K562 (cell line): Measurements from ENCODE around the gene GOT1. TPM values are rescaled to one million over a fixed set of nuclear protein-coding genes. Genes with fewer than 3 reads are reported as not detected.

Experiments
- ARID4B ChIP-seq: sonication (generic); formaldehyde crosslinking; IDR thresholded peaks from 2 replicates; pipeline ENCODE4 v1.8.0; 2022; ENCODE audit warnings: mild to moderate bottlenecking, missing genetic modification reagents
- BCL6 ChIP-seq: fragments of 250-450 bp; sonication (Bioruptor Pico); IDR thresholded peaks from 2 replicates; pipeline ENCODE4 v1.4.0; 2020
- CCNT2 ChIP-seq: IDR thresholded peaks from 2 replicates; pipeline ENCODE4 v1.6.1; 2011; ENCODE audit warnings: borderline replicate concordance, low read depth, mild to moderate bottlenecking, moderate library complexity, mixed read lengths, low read length; ENCODE audit not compliant: insufficient read length; ENCODE audit errors: extremely low read depth
- CEBPG ChIP-seq, 3 experiments: fragments of 200-800 bp in 1 of 3; sonication (Bioruptor generic) in 1 of 3; sonication (generic) in 1 of 3; formaldehyde crosslinking in 1 of 3; IDR thresholded peaks in 2 of 3; conservative IDR thresholded peaks in 1 of 3; 2 replicates each; pipeline versions ENCODE4 v1.6.1 to v1.8.0; 2016 to 2022; ENCODE audit warnings: missing compliant biosample characterization in 2 of 3, missing genetic modification characterization in 2 of 3, mild to moderate bottlenecking in 1 of 3, missing genetic modification reagents in 1 of 3
- CREB1 ChIP-seq, 2 experiments: sonication (generic) in 1 of 2; formaldehyde crosslinking in 1 of 2; IDR thresholded peaks; 2 replicates each; pipeline versions ENCODE4 v1.6.1 to v1.8.0; 2012 to 2022; ENCODE audit warnings: inconsistent platforms in 1 of 2, mild to moderate bottlenecking in 1 of 2, missing genetic modification reagents in 1 of 2, moderate library complexity in 1 of 2
- E2F1 ChIP-seq: sonication (generic); formaldehyde crosslinking; IDR thresholded peaks from 2 replicates; pipeline ENCODE4 v1.8.1; 2023; ENCODE audit warnings: mild to moderate bottlenecking, missing genetic modification reagents, moderate library complexity
- E2F4 ChIP-seq: sonication (generic); formaldehyde crosslinking; IDR thresholded peaks from 2 replicates; pipeline ENCODE4 v1.8.0; 2022; ENCODE audit warnings: mild to moderate bottlenecking, low read depth, missing genetic modification reagents
- ESRRA ChIP-seq: fragments of 450-650 bp; IDR thresholded peaks from 2 replicates; pipeline ENCODE4 v1.6.1; 2014; ENCODE audit warnings: low read depth, mild to moderate bottlenecking, moderate library complexity, borderline replicate concordance
- HCFC1 ChIP-seq: IDR thresholded peaks from 2 replicates; pipeline ENCODE4 v1.6.1; 2012; ENCODE audit warnings: low read depth, low read length, improper control_type of control experiment
- HDAC1 ChIP-seq, 2 experiments: fragments of 450-650 bp; IDR thresholded peaks; 2 replicates each; pipeline ENCODE4 v1.6.1; 2016 to 2017; ENCODE audit warnings: inconsistent platforms in 1 of 2, mild to moderate bottlenecking in 1 of 2, moderate library complexity in 1 of 2
- ID3 ChIP-seq, 2 experiments: fragments of 250-450 bp in 1 of 2; fragments of 450-650 bp in 1 of 2; sonication (Bioruptor Pico) in 1 of 2; IDR thresholded peaks; 2 replicates each; pipeline versions ENCODE4 v1.6.1 to v1.8.0; 2016 to 2021; ENCODE audit warnings: mild to moderate bottlenecking in 2 of 2, moderate library complexity in 2 of 2, missing compliant biosample characterization in 1 of 2, missing genetic modification characterization in 1 of 2
- MYC ChIP-seq, 2 experiments: fragments of 250-450 bp in 1 of 2; sonication (Bioruptor Pico) in 1 of 2; IDR thresholded peaks; 2 replicates each; pipeline versions ENCODE4 v1.5.1 to v1.6.1; 2012 to 2021; ENCODE audit warnings: low read depth in 2 of 2, borderline replicate concordance in 1 of 2, improper control_type of control experiment in 1 of 2, low read length in 1 of 2, mild to moderate bottlenecking in 1 of 2, moderate library complexity in 1 of 2
- PHF20 ChIP-seq: fragments of 450-650 bp; IDR thresholded peaks from 2 replicates; pipeline ENCODE4 v1.6.1; 2018; ENCODE audit not compliant: partially characterized antibody
- PRMT5 ChIP-seq: sonication (generic); formaldehyde crosslinking; IDR thresholded peaks from 2 replicates; pipeline ENCODE4 v1.5.0; 2020; ENCODE audit warnings: missing genetic modification reagents
- SIRT6 ChIP-seq: IDR thresholded peaks from one replicate; pipeline ENCODE4 v1.6.1; 2012; ENCODE audit warnings: low read depth, mild to moderate bottlenecking, control low read depth, inconsistent platforms, low read length, moderate library complexity
- SMAD4 ChIP-seq: fragments of 250-450 bp; sonication (Bioruptor Pico); conservative IDR thresholded peaks from 2 replicates; pipeline ENCODE4 v1.8.0; 2021; ENCODE audit warnings: inconsistent platforms, mild to moderate bottlenecking, moderate library complexity
- ZNF76 ChIP-seq: fragments of 250-450 bp; sonication (Bioruptor Pico); IDR thresholded peaks from 2 replicates; pipeline ENCODE4 v1.4.0; 2020; ENCODE audit warnings: mild to moderate bottlenecking, moderate library complexity, borderline replicate concordance
- polyA plus RNA-seq, 8 experiments: library from polyadenylated mRNA; depleted of rRNA in 4 of 8; stranded (reverse) in 5 of 8; unstranded in 3 of 8; fragments of >200 nt; fragmentation: Nextera tagmentation in 2 of 8; fragmentation: Illumina TruSeq in 1 of 8; extraction: Ambion mirVana in 2 of 8; extraction: Trizol in 1 of 8; gene quantifications; 2 replicates each; pipeline versions ENCODE4 v1.2.1 to v1.2.3, GENCODE V29; 2011 to 2014; ENCODE audit warnings: inconsistent platforms in 1 of 8, missing spikeins in 1 of 8
- total RNA-seq, 7 experiments: library from RNA; depleted of rRNA in 6 of 7; stranded (reverse); fragments of >200 nt in 6 of 7; fragmentation: Illumina TruSeq in 2 of 7; extraction: Trizol in 2 of 7; gene quantifications; 2 replicates each; pipeline versions ENCODE4 v1.2.1 to v1.2.3, GENCODE V29; 2011 to 2021; ENCODE audit warnings: low replicate concordance in 1 of 7

Gene GOT1
- total and polyA plus RNA-seq, 9 of the 15 experiments (the other 6 are each of a cell fraction or from before 2014, with no cell fraction given) = 55.7 to 166 (median 75.4) TPM

- TF ChIP-seq E2F1 (CRISPR knock-in tag) (no peak), BCL6 (CRISPR knock-in tag) (no peak), E2F4 (CRISPR knock-in tag) (no peak), HCFC1 (peak; percentile 52), ARID4B (CRISPR knock-in tag) (no peak), PRMT5 (no peak), ID3 (CRISPR knock-in tag; IDR thresholded peaks at IDR 0.05) (no peak), ID3 (tag; IDR thresholded peaks at IDR 0.05) (0 out of 2 replicates have a peak, but pooled peaks have one; percentile 6), HDAC1 (IDR thresholded peaks at IDR 0.05) (0 out of 4 replicates have a peak, but pooled peaks of 1 of the 2 experiments have one; percentile 6), CEBPG (CRISPR knock-in tag; IDR thresholded peaks at IDR 0.05) (peak; percentile 100), CEBPG (tag; conservative IDR thresholded peaks at IDR 0.05 in 1 of 2, IDR thresholded peaks at IDR 0.05 in 1 of 2) (peak; percentile 100), SMAD4 (CRISPR knock-in tag) (0 out of 2 replicates have a peak, but pooled peaks have one; percentile 17), CCNT2 (peak; percentile 34), ESRRA (peak; percentile 98), CREB1 (IDR thresholded peaks at IDR 0.05) (peak; percentile 72), CREB1 (CRISPR knock-in tag; IDR thresholded peaks at IDR 0.05) (peak; percentile 70; the same call in 1 of the 2 replicates), SIRT6 (no peak), PHF20 (peak; percentile 47), ZNF76 (0 out of 2 replicates have a peak, but pooled peaks have one; percentile 28), MYC (IDR thresholded peaks at IDR 0.05; ENCODE audit: low read depth, low read length) (peak; percentile 81), MYC (CRISPR knock-in tag; IDR thresholded peaks at IDR 0.05; ENCODE audit: borderline replicate concordance, low read depth) (no peak)
Observed at GRCh38 chr10:99430451-99431189, at the start of gene GOT1 (continued).
